GM12891 (cell line): ENCODE results near the gene PRR35.

Source experiments
- POLR2A ChIP-seq: IDR thresholded peaks from 2 replicates; pipeline ENCODE4 v1.6.1; 2011; ENCODE audit warnings: low read depth, low read length, control low read depth
- POLR2AphosphoS5 ChIP-seq: IDR thresholded peaks from 2 replicates; pipeline ENCODE4 v1.6.1; 2011; ENCODE audit warnings: low read depth, low read length, control low read depth
- POU2F2 ChIP-seq: IDR thresholded peaks from 2 replicates; pipeline ENCODE4 v1.6.1; 2011; ENCODE audit warnings: low read depth, mild to moderate bottlenecking, control low read depth, low read length, moderate library complexity

DNA sequence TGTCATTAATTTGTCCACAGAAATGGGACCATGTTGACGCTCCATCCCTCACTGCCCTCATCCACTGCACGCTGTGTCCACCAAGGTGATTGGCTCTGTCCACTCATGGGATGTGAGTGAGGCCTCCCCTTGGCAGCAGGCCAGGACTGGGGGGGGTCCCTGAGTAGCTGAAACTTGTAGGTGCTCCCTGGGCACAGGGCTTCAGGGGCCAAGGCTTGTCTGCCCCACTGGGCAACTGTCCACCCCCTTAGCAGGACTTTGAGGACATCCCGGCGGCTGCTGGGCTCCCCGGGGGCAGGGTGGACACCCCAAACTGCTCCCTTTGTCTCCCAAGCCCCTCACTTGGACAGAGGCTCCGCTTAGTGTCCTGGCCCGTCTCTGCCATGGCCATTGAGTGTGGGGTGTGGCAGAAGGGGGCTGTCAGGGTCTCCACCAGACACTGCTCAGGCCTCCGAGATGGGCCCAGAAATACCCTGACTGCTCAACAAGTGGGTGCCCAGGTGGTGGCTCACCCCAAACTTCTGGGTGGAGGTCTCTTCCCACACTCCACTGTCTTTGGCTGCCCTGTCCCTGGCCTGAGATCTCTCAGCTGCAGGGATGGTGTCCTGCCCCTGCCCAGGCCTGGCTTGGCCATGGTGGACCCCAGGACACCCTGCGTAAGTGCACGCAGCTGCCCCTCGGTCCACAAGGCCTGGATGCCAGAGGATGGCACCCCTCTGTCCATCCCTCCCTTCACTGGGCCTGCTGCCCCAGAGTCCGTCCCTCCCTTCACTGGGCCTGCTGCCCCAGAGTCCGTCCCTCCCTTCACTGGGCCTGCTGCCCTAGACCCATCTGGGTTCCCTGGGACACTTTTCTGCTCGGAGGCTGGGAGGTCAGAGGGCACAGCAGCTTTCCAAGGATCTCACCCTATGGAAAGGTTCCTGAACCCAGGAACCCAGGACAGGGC is 26.7 kb downstream of the PRR35 start:
- TF ChIP-seq POU2F2 (no peak), POLR2A (peak; percentile 57; the same call in 1 of the 2 replicates), POLR2AphosphoS5 (no peak; the same call in 1 of the 2 replicates)
